Umbilical cord (tissue), 2 donors: ENCODE data around the gene SLC7A6OS. TPM values are rescaled to one million over a fixed set of nuclear protein-coding genes. Genes with fewer than 3 reads are reported as not detected.

Source experiments
- DNase-seq: peaks from one replicate; pipeline ENCODE4 v3.0.0-alpha.2; 2015; ENCODE audit warnings: low spot score
- total RNA-seq: library from RNA; depleted of rRNA; stranded (reverse); fragments of >200 nt; gene quantifications from one replicate; pipeline ENCODE4 v1.2.3, GENCODE V29; 2014; ENCODE audit warnings: low replicate concordance; ENCODE audit not compliant: insufficient read depth

SLC7A6OS gene
- total RNA-seq, 1 donor from 2014 or later, result 7.9 TPM

- no peak for DNase-seq
These were observed 33.5 kb upstream of the SLC7A6OS start for GRCh38 chr16:68344252-68344651.

GRCh38 chr16:68343137-68343536 is 32.4 kb upstream of the SLC7A6OS start:
- DNase-seq, result no peak

GRCh38 chr16:68342620-68343019 is 31.9 kb upstream of the SLC7A6OS start:
- DNase-seq, result no peak

GRCh38 chr16:68339214-68339613 is 28.5 kb upstream of the SLC7A6OS start:
- DNase-seq, result no peak

GRCh38 chr16:68338326-68339119 is 27.8 kb upstream of the SLC7A6OS start:
- DNase-seq, result no peak

GRCh38 chr16:68335175-68335574 is 24.4 kb upstream of the SLC7A6OS start:
- no peak for DNase-seq

GRCh38 chr16:68332411-68333121 is 21.8 kb upstream of the SLC7A6OS start:
- DNase-seq, result peak; percentile 76

- DNase-seq, result no peak
These were observed 21.2 kb upstream of the SLC7A6OS start for GRCh38 chr16:68331879-68332410.

GRCh38 chr16:68328860-68329390 is 18.2 kb upstream of the SLC7A6OS start:
- no peak for DNase-seq

GRCh38 chr16:68328151-68328859 is 17.6 kb upstream of the SLC7A6OS start:
- peak; percentile 90 for DNase-seq

GRCh38 chr16:68324780-68325357 is 14.1 kb upstream of the SLC7A6OS start:
- no peak for DNase-seq

GRCh38 chr16:68324336-68324735 is 13.6 kb upstream of the SLC7A6OS start:
- no peak for DNase-seq

- no peak for DNase-seq
These were observed 8.6 kb upstream of the SLC7A6OS start for GRCh38 chr16:68319185-68319908.

GRCh38 chr16:68313116-68313515 is 2.4 kb upstream of the SLC7A6OS start:
- no peak for DNase-seq

GRCh38 chr16:68310437-68310773 is 341 bp downstream of the SLC7A6OS start:
- DNase-seq, result no peak

- no peak for DNase-seq
These were observed 947 bp downstream of the SLC7A6OS start for GRCh38 chr16:68309799-68310198.

- no peak for DNase-seq
These were observed 4.1 kb downstream of the SLC7A6OS start for GRCh38 chr16:68306633-68307032.

- no peak for DNase-seq
These were observed 9.8 kb downstream of the SLC7A6OS start for GRCh38 chr16:68300734-68301459.

GRCh38 chr16:68299571-68300453 is 10.9 kb downstream of the SLC7A6OS start:
- DNase-seq, result no peak
